Measurements from ENCODE around the gene CXorf49B.
"Not testable (repeated sequence)": the region's sequence is repeated elsewhere in the genome, so short reads cannot be mapped to it uniquely, and the experiment has no call there.

CXorf49B gene

DNA sequence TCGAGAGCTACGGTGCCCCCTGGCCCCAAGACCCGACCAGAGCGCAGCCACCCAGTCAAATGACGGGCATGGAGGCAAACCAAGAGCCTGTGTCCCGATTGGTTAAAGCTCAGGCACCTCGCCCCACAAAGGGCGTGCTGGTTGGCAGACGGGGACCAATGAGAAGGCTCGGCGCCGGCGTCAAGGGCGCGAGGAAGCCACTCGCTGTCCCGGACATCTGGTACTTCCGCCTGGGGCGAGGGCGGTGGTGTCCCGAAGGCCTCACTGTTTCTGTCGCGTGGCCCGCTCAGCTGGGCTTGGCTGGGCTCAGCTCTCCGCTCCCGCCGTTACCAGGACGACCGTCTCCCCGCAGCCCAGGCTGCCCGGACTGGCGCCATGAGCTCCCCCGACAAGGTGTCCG, at the start of gene CXorf49B:
TSS of gene CXorf49B (plus strand) at position 301 of the 400 bp plus-strand sequence. CDS start at position 376, 75 bp downstream.
- H3K27ac ChIP-seq, result not testable (repeated sequence)

DNA sequence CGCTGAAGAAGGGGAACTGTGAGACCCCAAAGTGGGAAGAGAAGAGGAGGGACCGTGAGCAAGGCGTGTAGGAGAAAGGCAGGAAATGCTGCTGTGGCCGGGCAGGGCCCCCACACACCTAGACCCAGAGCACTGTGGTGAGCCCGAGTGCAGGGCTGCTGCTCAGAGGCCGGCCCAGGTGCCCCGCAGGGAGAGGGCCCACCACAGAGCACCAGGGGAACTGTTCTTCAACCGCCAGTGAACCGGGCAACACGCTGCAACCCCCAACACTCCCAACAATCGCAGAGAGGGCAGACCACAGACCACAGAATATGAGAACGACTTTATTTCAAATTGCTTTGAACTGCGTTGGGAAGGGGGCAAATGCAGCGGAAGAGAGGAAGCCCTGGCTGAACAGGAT, 49.1 kb upstream of the CXorf49B start:
- H3K27ac ChIP-seq, result not testable (repeated sequence)

- H3K27ac ChIP-seq, result not testable (repeated sequence)
These were observed 47.6 kb upstream of the CXorf49B start for GRCh38 chrX:71715551-71715950.

DNA sequence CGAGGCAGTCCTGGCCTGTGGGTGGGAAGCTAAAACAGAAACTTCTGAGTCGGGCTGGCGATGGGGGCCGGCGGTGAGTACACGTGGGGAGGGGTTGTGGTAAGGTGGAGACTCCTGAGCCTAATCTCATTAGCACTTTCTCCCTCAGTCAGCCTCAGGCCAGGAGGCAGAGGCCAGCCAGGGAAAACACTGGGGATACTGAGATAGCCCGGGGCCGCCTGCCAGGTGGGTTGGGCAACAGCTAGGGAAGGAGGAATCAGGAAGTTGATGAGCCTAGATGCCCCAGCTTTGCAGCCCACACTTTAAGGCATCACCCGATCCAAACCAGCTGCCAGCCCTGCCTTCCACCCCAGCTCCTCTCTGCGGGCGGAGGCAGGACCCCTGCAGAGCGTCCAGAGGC, 46.8 kb upstream of the CXorf49B start:
- H3K27ac ChIP-seq, result not testable (repeated sequence)

DNA sequence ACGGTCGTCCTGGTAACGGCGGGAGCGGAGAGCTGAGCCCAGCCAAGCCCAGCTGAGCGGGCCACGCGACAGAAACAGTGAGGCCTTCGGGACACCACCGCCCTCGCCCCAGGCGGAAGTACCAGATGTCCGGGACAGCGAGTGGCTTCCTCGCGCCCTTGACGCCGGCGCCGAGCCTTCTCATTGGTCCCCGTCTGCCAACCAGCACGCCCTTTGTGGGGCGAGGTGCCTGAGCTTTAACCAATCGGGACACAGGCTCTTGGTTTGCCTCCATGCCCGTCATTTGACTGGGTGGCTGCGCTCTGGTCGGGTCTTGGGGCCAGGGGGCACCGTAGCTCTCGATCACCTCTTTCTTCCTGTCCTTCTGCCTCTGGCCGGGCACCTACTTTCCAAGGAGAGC, 45.0 kb upstream of the CXorf49B start, which contains the start of gene CXorf49:
TSS of gene CXorf49 (minus strand) at position 101 of the 400 bp plus-strand sequence. CDS start 134 bp downstream, outside the sequence.
- H3K27ac ChIP-seq, result not testable (repeated sequence)

GRCh38 chrX:71719195-71719594, 44.0 kb upstream of the CXorf49B start:
- H3K27ac ChIP-seq, result not testable (repeated sequence)

GRCh38 chrX:71720289-71720886, 42.8 kb upstream of the CXorf49B start:
- H3K27ac ChIP-seq, result not testable (repeated sequence)

GRCh38 chrX:71760688-71761281, 2.4 kb upstream of the CXorf49B start:
- not testable (repeated sequence) for H3K27ac ChIP-seq

GRCh38 chrX:71764832-71765231, 1.7 kb downstream of the CXorf49B start:
- H3K27ac ChIP-seq, result not testable (repeated sequence)

DNA sequence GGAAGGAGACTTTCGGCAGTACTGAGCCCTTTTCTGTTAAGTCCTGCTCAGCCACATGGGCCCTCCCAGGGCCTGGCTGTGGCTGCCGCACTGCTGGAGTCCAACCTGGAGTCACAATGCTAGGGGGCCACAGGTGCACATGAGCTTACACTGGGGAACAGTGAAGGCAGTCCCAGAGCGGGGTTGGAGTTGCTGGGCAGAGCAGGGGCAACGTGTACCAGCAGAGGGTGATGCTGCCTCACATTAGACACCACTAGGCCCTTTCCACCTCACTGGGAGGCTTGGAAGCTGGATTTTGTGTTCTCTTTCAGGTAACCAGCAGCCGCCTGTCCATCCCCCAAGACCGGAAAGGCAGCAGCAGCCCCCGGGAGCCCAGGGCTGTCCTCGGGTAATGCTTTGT, 2.5 kb downstream of the CXorf49B start:
- H3K27ac ChIP-seq, result not testable (repeated sequence)

GRCh38 chrX:71767134-71767533, 4.0 kb downstream of the CXorf49B start:
- not testable (repeated sequence) for H3K27ac ChIP-seq

DNA sequence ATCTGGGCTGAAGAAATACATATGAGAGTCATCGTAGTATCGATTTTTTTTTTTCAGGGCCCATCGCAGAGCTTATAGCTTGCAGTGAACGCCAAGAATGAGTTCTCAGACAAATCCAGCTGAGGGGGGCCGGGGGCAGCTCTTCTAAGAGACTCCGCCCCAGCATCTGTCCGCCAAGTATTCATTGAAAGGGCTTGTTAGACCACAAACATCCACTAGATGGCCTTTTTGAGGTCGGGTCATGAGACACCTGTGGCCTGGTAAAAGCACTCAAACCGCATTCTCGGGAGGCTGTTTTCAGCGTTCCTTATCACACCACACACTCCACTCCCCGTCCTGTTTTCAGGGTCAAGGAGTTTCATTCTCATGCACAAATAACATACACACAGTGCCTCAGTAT, 15.2 kb downstream of the CXorf49B start:
- not testable (repeated sequence) for H3K27ac ChIP-seq

DNA sequence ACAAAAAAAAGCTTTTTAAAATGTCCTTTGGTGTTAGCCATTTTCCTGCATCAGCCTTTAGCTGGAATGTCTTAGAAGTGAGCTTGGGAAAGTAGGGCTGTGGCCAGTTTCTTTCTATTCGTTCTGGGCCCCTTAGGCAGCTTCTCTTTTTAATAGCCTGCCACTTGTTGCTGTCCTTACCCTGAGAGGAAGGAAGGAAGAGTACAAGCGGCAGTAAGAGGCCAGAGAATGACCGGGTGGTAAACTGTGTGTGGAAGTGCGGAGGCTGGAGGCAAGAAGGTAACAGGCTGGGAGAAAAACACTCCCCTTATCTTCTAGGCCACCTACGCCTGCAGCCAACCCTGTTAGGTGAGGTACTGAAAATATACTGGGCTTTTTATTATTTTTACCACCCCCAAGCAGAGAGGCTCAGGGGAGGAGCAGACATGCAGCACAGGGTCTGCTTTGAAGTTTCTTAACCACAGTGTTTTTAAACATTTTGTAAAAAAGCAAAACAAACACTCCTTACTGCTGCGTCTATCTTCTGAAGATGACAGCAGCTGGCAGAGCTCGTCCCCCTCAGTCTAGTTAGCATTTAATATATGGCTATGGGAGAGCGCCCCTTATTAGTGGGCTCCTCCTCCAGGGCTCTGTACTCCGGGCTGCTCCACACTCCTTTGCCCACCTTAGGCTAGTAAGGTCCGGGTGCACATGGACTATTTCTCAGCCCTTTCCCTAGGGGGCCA, 19.2 kb downstream of the CXorf49B start:
- H3K27ac ChIP-seq, result not testable (repeated sequence)

- not testable (repeated sequence) for H3K27ac ChIP-seq
These were observed 19.8 kb downstream of the CXorf49B start for GRCh38 chrX:71782950-71783299.

DNA sequence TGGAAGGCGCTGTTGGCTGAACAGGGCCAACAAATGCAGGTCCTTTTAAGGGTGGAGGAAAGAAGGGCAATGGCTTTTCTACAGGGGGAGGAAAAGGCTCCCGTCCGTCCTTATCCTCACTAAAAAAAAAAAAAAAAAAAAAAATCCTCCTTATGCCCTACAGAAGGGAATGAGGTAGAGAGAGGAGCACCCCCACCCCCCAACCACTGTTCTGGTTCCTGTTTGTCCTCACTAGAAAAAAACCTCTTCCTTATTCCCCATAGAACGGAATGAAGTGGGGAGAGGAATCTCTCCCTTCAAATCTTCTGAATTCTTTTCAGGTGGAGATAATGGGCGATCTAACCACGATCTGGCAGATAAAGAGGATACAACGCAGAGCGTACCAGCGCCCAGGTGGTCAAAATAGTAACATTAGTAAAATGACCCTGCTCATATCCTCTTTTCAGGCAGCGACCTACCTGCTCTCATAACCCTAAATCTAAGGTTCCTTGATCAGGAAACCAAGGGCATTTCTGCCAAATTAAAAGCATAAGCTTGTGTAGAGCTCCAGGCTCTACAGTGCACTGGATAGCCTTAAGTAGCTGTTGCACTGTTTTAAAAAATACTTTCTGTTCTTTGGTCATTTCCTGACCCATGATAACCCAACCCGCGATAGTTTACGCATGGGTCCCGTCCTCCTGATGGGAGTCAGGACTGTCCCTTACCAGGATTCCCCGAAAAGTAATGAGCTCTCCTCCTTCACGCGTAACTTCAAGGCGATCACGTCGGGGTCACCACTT, 20.6 kb downstream of the CXorf49B start:
- H3K27ac ChIP-seq, result not testable (repeated sequence)

DNA sequence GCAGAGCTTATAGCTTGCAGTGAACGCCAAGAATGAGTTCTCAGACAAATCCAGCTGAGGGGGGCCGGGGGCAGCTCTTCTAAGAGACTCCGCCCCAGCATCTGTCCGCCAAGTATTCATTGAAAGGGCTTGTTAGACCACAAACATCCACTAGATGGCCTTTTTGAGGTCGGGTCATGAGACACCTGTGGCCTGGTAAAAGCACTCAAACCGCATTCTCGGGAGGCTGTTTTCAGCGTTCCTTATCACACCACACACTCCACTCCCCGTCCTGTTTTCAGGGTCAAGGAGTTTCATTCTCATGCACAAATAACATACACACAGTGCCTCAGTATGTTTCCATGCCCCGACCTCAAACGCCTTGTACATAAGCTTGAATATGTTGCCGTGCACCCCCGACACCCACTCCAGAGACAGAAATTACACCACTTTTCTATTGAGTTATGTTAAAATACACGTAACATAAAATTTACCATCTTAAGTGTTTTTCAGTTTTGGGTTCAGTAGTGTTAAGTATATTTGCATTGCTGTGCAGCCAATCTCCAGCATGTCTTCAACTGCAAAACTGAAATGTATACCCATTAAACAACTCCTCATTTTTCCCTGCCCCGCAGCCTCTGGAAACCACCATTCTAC, 21.3 kb downstream of the CXorf49B start:
- H3K27ac ChIP-seq, result not testable (repeated sequence)

DNA sequence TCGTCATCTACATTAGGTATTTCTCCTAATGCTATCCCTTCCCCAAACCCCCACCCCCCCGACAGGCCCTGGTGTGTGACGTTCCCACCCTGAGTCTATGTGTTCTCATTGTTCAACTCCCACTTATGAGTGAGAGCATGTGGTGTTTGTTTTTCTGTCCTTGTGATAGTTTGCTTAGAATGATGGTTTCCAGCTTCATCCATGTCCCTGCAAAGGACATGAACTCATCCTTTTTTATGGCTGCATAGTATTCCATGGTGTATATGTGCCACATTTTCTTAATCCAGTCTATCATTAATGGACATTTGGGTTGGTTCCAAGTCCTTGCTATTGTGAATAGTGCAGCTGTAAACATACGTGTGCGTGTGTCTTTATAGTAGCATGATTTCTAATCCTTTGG, 43.3 kb downstream of the CXorf49B start:
- not testable (repeated sequence) for H3K27ac ChIP-seq
